OCI-LY7 (cell line): ENCODE measurements around the gene SSPN. TPM values are rescaled to one million over a fixed set of nuclear protein-coding genes. Genes with fewer than 3 reads are reported as not detected.

Source experiments
- BruUV-seq: library from RNA; stranded (reverse); fragments of 400-500 nt; replicated peaks from 2 replicates; lab custom pipeline; 2021; lab: Mats Ljungman, UMichigan
- CTCF ChIA-PET: fragments of 300-600 bp; sonication (Branson Sonifier 250); formaldehyde crosslinking; loops from one replicate; lab custom pipeline; 2022; ENCODE audit warnings: antibody characterized with exemption; ENCODE audit not compliant: unreplicated experiment; lab: Charles Lee
- POLR2A ChIA-PET: fragments of 300-600 bp; sonication (Branson Sonifier 250); formaldehyde crosslinking; loops from one replicate; lab custom pipeline; 2022; ENCODE audit warnings: antibody characterized with exemption; lab: Charles Lee
- DNase-seq: peaks from one replicate; pipeline ENCODE4 v3.0.0-alpha.2; 2015; ENCODE audit warnings: low spot score
- H2AFZ ChIP-seq: fragments of 200-600 bp; sonication (generic), shearing (Covaris generic); 2 replicates; pipeline ENCODE4 v1.6.1; 2014; ENCODE audit warnings: mild to moderate bottlenecking, antibody characterized with exemption, low read length, moderate library complexity
- H3K27ac ChIP-seq: fragments of 200-600 bp; sonication (generic); 2 replicates; pipeline ENCODE4 v1.5.1; 2014; ENCODE audit warnings: mixed run types, low read depth, mild to moderate bottlenecking, moderate library complexity, low read length, inconsistent platforms; ENCODE audit not compliant: poor library complexity, severe bottlenecking
- H3K36me3 ChIP-seq: fragments of 200-600 bp; sonication (generic); 2 replicates; pipeline ENCODE4 v1.6.1; 2014; ENCODE audit warnings: mild to moderate bottlenecking, antibody characterized with exemption, low read length, moderate library complexity, mixed read lengths; ENCODE audit not compliant: insufficient read depth
- H3K4me1 ChIP-seq: fragments of 200-600 bp; sonication (generic); 2 replicates; pipeline ENCODE4 v1.5.1; 2014; ENCODE audit warnings: mild to moderate bottlenecking, low read length; ENCODE audit not compliant: insufficient read depth, poor library complexity, severe bottlenecking
- H3K4me2 ChIP-seq: fragments of 200-600 bp; sonication (generic); 2 replicates; pipeline ENCODE4 v1.6.1; 2014; ENCODE audit warnings: mild to moderate bottlenecking, low read length
- H3K4me3 ChIP-seq: fragments of 200-600 bp; sonication (generic); 2 replicates; pipeline ENCODE4 v1.5.1; 2014; ENCODE audit warnings: mild to moderate bottlenecking, low read depth, low read length; ENCODE audit not compliant: poor library complexity, severe bottlenecking
- H3K79me2 ChIP-seq: fragments of 200-600 bp; sonication (generic); 2 replicates; pipeline ENCODE4 v1.6.1; 2016; ENCODE audit warnings: low read depth, mild to moderate bottlenecking, low read length, moderate library complexity, mixed read lengths; ENCODE audit not compliant: insufficient read depth
- H3K9me2 ChIP-seq: fragments of 200-600 bp; sonication (generic); 2 replicates; pipeline ENCODE4 v1.6.1; 2016; ENCODE audit warnings: mild to moderate bottlenecking, low read length, mixed read lengths; ENCODE audit not compliant: insufficient read depth
- H3K9me3 ChIP-seq: fragments of 200-600 bp; sonication (generic); 2 replicates; pipeline ENCODE4 v1.6.1; 2014; ENCODE audit warnings: mild to moderate bottlenecking, mixed run types, low read length, mixed read lengths
- H4K20me1 ChIP-seq: fragments of 200-600 bp; sonication (generic); 2 replicates; pipeline ENCODE4 v1.6.1; 2014; ENCODE audit warnings: mild to moderate bottlenecking, antibody characterized with exemption, low read length, moderate library complexity, mixed read lengths; ENCODE audit not compliant: insufficient read depth
- CTCF ChIP-seq: fragments of 200-600 bp; sonication (generic); conservative IDR thresholded peaks from 2 replicates; pipeline ENCODE4 v1.5.1; 2014; ENCODE audit warnings: mild to moderate bottlenecking, antibody characterized with exemption, low read length, moderate library complexity, mixed read lengths
- EZH2phosphoT487 ChIP-seq: fragments of 200-600 bp; sonication (generic); IDR thresholded peaks from 2 replicates; pipeline ENCODE4 v1.6.1; 2018; ENCODE audit warnings: low read depth, borderline replicate concordance, mild to moderate bottlenecking, mixed run types, antibody characterized with exemption, low read length, moderate library complexity, mixed read lengths
- intact Hi-C: fragments of 100-400 bp; cut with micrococcal nuclease; formaldehyde crosslinking; loops from one replicate; pipeline ENCODE4 v1.10.0; 2022; ENCODE audit not compliant: unreplicated experiment
- total RNA-seq, 2 experiments: library from RNA; depleted of rRNA in 1 of 2; stranded (reverse); fragments of >200 nt in 1 of 2; shearing (Covaris generic) in 1 of 2; gene quantifications; 2 replicates each; pipeline ENCODE4 v1.2.3, GENCODE V29; 2014 to 2022

The SSPN gene
- total RNA-seq, 2 experiments from 2014 or later, result not detected

GRCh38 chr12:26292596-26292995, 97.2 kb downstream of the SSPN start:
- H3K4me3 ChIP-seq, result no peak overlapping the region
- H3K9me2 ChIP-seq, result no peaks in the 10 kb centered on the region
- TF ChIP-seq EZH2phosphoT487 (no peak), CTCF (no peak)
- no peak overlapping the region for H2AFZ ChIP-seq
- H3K27ac ChIP-seq, result no peak overlapping the region
- no peaks in the 10 kb centered on the region for H3K36me3 ChIP-seq
- BruUV-seq, result no TSS peak
- intact Hi-C loops, result no loop called here
- H3K79me2 ChIP-seq, result no peaks in the 10 kb centered on the region
- no peaks in the 10 kb centered on the region for H3K9me3 ChIP-seq
- ChIA-PET CTCF (no interaction called here), POLR2A (no interaction called here)
- H3K4me2 ChIP-seq, result no peak overlapping the region
- DNase-seq, result no peak
- no peaks in the 10 kb centered on the region for H3K4me1 ChIP-seq
- no peaks in the 10 kb centered on the region for H4K20me1 ChIP-seq

GRCh38 chr12:26293612-26294011, 98.2 kb downstream of the SSPN start:
- no peaks in the 10 kb centered on the region for H3K9me2 ChIP-seq
- no peak overlapping the region for H3K4me2 ChIP-seq
- intact Hi-C loops, result no loop called here
- ChIA-PET CTCF (no interaction called here), POLR2A (interaction anchor here (0.6 kb wide), 1 partner anchor 1049 kb away, joined by 3 read pairs; no protein-coding TSS in a partner anchor)
- H3K36me3 ChIP-seq, result no peaks in the 10 kb centered on the region
- H4K20me1 ChIP-seq, result no peaks in the 10 kb centered on the region
- no peak overlapping the region for H3K27ac ChIP-seq
- H2AFZ ChIP-seq, result no peak overlapping the region
- H3K4me3 ChIP-seq, result no peak overlapping the region
- BruUV-seq, result no TSS peak
- TF ChIP-seq EZH2phosphoT487, result no peak
- no peak for TF ChIP-seq CTCF
- no peak for DNase-seq
- H3K4me1 ChIP-seq, result peaks cover 6% of the 10 kb centered on the region
- no peaks in the 10 kb centered on the region for H3K79me2 ChIP-seq
- H3K9me3 ChIP-seq, result no peaks in the 10 kb centered on the region

GRCh38 chr12:26295001-26295400, 99.6 kb downstream of the SSPN start:
- no peaks in the 10 kb centered on the region for H3K79me2 ChIP-seq
- H3K36me3 ChIP-seq, result no peaks in the 10 kb centered on the region
- CTCF ChIA-PET, result no interaction called here
- no peaks in the 10 kb centered on the region for H3K9me3 ChIP-seq
- no peak overlapping the region for H3K4me3 ChIP-seq
- no peak for DNase-seq
- H3K4me1 ChIP-seq, result peaks cover 17% of the 10 kb centered on the region
- no peak overlapping the region for H2AFZ ChIP-seq
- H3K4me2 ChIP-seq, result no peak overlapping the region
- TF ChIP-seq CTCF (no peak), EZH2phosphoT487 (no peak)
- intact Hi-C loops, result no loop called here
- POLR2A ChIA-PET, result interaction anchor here (0.6 kb wide), 1 partner anchor 1029 kb away, joined by 3 read pairs; no protein-coding TSS in a partner anchor
- BruUV-seq, result no TSS peak
- H3K9me2 ChIP-seq, result no peaks in the 10 kb centered on the region
- H3K27ac ChIP-seq, result no peak overlapping the region
- no peaks in the 10 kb centered on the region for H4K20me1 ChIP-seq
